Uterus (tissue), 4 donors: ENCODE data around the gene BABAM2. TPM values are rescaled to one million over a fixed set of nuclear protein-coding genes. Genes with fewer than 3 reads are reported as not detected.
A peak's percentile ranks its signal among the peaks of the same experiment; 100 is the strongest.

Experiments used
- DNase-seq, 2 donors: peaks; one replicate each; pipeline ENCODE4 v3.0.0-alpha.2; 2019 to 2020
- H3K27ac ChIP-seq, 2 donors: fragments of 200-600 bp; sonication (generic); 1 replicate in 1 of 2; 2 replicates in 1 of 2; pipeline ENCODE4 v1.5.1; 2016 to 2018
- H3K27me3 ChIP-seq, 2 donors: fragments of 200-600 bp; sonication (generic); one replicate each; pipeline ENCODE4 v1.5.1; 2018 to 2019; ENCODE audit warnings: control low read depth in 1 of 2
- H3K36me3 ChIP-seq, 2 donors: fragments of 200-600 bp; sonication (generic); one replicate each; pipeline ENCODE4 v1.5.1; 2019; ENCODE audit warnings: control low read depth in 1 of 2
- H3K4me1 ChIP-seq, 2 donors: fragments of 200-600 bp; sonication (generic); one replicate each; pipeline ENCODE4 v1.5.1; 2018 to 2019; ENCODE audit warnings: control low read depth in 1 of 2
- H3K4me3 ChIP-seq, 2 donors: fragments of 200-600 bp; sonication (generic); 1 replicate in 1 of 2; 2 replicates in 1 of 2; pipeline ENCODE4 v1.5.1; 2018 to 2019; ENCODE audit warnings: mild to moderate bottlenecking in 1 of 2
- H3K9me3 ChIP-seq, 2 donors: fragments of 200-600 bp; sonication (generic); one replicate each; pipeline ENCODE4 v1.5.1; 2019; ENCODE audit warnings: control low read depth in 1 of 2
- POLR2A ChIP-seq, 2 donors: fragments of 450-650 bp; IDR thresholded peaks; one replicate each; pipeline ENCODE4 v1.6.1; 2016; ENCODE audit warnings: antibody characterized with exemption in 2 of 2, mild to moderate bottlenecking in 1 of 2, moderate library complexity in 1 of 2
- intact Hi-C: fragments of 100-400 bp; cut with DNase I; formaldehyde crosslinking; loops from one replicate; pipeline ENCODE4 v1.15.1; 2023; ENCODE audit warnings: low total_unique reads
- total RNA-seq, 4 donors: library from RNA; depleted of rRNA in 3 of 4; stranded (reverse); fragments of >200 nt in 3 of 4; gene quantifications; one replicate each; pipeline versions ENCODE4 v1.1.0 to v1.2.4, GENCODE V29; 2014 to 2023
- TF ChIP-seq, protein P1 (sequence below), 4 experiments: fragments of 200-600 bp in 2 of 4; fragments of 450-650 bp in 2 of 4; sonication (generic) in 2 of 4; IDR thresholded peaks; one replicate each; pipeline ENCODE4 v1.5.1; 2016 to 2019; ENCODE audit warnings: antibody characterized with exemption in 4 of 4, mild to moderate bottlenecking in 2 of 4, moderate library complexity in 1 of 4
- donor health status: DM: yes; HTN: yes; CAD: no.

The BABAM2 gene
- total RNA-seq, 4 donors from 2014 or later = 24.1 to 62.1 (median 32.5) TPM

- no peak for DNase-seq
- Histone ChIP-seq H3K27ac (no peak overlapping the region), H3K4me1 (peaks cover 0 to 5% of the 10 kb centered on the region in 2 donors), H3K9me3 (no peaks in the 10 kb centered on the region), H3K36me3 (no peaks in the 10 kb centered on the region), H3K27me3 (no peaks in the 10 kb centered on the region), H3K4me3 (no peak overlapping the region)
- TF ChIP-seq, protein P1, sequence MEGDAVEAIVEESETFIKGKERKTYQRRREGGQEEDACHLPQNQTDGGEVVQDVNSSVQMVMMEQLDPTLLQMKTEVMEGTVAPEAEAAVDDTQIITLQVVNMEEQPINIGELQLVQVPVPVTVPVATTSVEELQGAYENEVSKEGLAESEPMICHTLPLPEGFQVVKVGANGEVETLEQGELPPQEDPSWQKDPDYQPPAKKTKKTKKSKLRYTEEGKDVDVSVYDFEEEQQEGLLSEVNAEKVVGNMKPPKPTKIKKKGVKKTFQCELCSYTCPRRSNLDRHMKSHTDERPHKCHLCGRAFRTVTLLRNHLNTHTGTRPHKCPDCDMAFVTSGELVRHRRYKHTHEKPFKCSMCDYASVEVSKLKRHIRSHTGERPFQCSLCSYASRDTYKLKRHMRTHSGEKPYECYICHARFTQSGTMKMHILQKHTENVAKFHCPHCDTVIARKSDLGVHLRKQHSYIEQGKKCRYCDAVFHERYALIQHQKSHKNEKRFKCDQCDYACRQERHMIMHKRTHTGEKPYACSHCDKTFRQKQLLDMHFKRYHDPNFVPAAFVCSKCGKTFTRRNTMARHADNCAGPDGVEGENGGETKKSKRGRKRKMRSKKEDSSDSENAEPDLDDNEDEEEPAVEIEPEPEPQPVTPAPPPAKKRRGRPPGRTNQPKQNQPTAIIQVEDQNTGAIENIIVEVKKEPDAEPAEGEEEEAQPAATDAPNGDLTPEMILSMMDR (IDR thresholded peaks at IDR 0.05) = no peak
- TF ChIP-seq POLR2A (IDR thresholded peaks at IDR 0.05) = no peak
- intact Hi-C loops = no loop called here
Observed at GRCh38 chr2:28096421-28096820, 205.9 kb downstream of the BABAM2 start.

- Histone ChIP-seq H3K4me1 (peaks cover 0 to 9% of the 10 kb centered on the region in 2 donors), H3K36me3 (no peaks in the 10 kb centered on the region), H3K9me3 (no peaks in the 10 kb centered on the region), H3K4me3 (no peak overlapping the region), H3K27me3 (no peaks in the 10 kb centered on the region), H3K27ac (no peak overlapping the region)
- TF ChIP-seq, protein P1 (IDR thresholded peaks at IDR 0.05) = no peak
- TF ChIP-seq POLR2A (IDR thresholded peaks at IDR 0.05) = no peak
- DNase-seq = no peak
- intact Hi-C loops = no loop called here
Observed at GRCh38 chr2:28098501-28099225, 208.1 kb downstream of the BABAM2 start.

DNA sequence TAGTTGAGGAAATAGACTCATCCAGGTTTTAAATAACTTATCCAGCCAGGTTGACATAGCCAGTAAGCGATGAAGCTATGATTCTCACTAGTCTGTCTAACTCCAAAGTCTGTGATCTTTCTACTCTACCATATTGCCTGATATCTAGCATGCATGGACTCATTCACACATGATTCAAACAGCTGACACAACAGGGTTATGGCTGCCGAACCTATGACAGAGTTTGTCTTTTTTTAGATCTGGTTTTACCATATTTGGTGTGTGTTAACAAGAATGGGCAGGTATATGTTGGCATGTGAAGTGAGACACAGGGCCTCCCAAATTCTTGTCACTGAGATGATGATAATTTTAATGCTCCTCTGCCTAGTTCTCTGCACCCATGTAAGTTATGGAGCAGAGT lies 210.6 kb downstream of the BABAM2 start:
- Histone ChIP-seq H3K4me1 (peaks cover 0 to 9% of the 10 kb centered on the region in 2 donors), H3K27ac (peak overlapping the region in 1 of 2 donors; percentile 60), H3K36me3 (no peaks in the 10 kb centered on the region), H3K4me3 (no peak overlapping the region), H3K27me3 (no peaks in the 10 kb centered on the region), H3K9me3 (no peaks in the 10 kb centered on the region)
- TF ChIP-seq, protein P1 (IDR thresholded peaks at IDR 0.05) = no peak
- no peak for TF ChIP-seq POLR2A (IDR thresholded peaks at IDR 0.05)
- intact Hi-C loops = no loop called here
- no peak for DNase-seq

GRCh38 chr2:28101892-28102291 lies 211.4 kb downstream of the BABAM2 start:
- Histone ChIP-seq H3K4me3 (no peak overlapping the region), H3K4me1 (peaks cover 0 to 8% of the 10 kb centered on the region in 2 donors), H3K27ac (peak overlapping the region; percentile 29 to 60), H3K36me3 (no peaks in the 10 kb centered on the region), H3K27me3 (no peaks in the 10 kb centered on the region), H3K9me3 (no peaks in the 10 kb centered on the region)
- intact Hi-C loops = no loop called here
- no peak for TF ChIP-seq POLR2A (IDR thresholded peaks at IDR 0.05)
- TF ChIP-seq, protein P1 (IDR thresholded peaks at IDR 0.05) = no peak
- DNase-seq = no peak

DNA sequence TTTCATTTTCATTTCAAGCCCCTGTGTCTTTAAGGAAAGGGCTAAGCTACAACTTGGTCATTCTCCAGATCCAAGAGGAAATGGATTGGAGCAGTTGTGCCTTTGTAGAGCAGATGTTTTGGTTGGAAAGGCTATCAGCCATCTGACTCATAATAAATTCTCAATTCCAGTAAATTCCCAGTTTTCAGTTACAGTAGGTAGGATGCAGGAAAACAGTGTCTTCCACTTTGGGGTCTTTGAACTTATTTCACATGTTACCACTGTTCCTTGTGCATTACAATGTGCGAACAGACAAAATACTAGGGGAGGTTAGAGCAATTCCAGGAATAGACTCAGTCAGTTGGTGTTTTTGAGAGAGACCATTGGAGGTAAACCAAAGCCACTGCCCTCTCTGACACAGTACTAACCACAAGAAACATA lies 211.9 kb downstream of the BABAM2 start:
- Histone ChIP-seq H3K27ac (peak overlapping the region; percentile 40 to 60), H3K27me3 (no peaks in the 10 kb centered on the region), H3K4me3 (no peak overlapping the region), H3K36me3 (no peaks in the 10 kb centered on the region), H3K9me3 (no peaks in the 10 kb centered on the region), H3K4me1 (peaks cover 0 to 4% of the 10 kb centered on the region in 2 donors)
- no peak for TF ChIP-seq POLR2A (IDR thresholded peaks at IDR 0.05)
- TF ChIP-seq, protein P1 (IDR thresholded peaks at IDR 0.05) = no peak
- intact Hi-C loops = no loop called here
- no peak for DNase-seq
